Breast epithelium (tissue), 4 donors: ENCODE measurements around the gene RIMBP2. TPM values are rescaled to one million over a fixed set of nuclear protein-coding genes. Genes with fewer than 3 reads are reported as not detected.

Source experiments
- DNase-seq, 2 donors: peaks; one replicate each; pipeline ENCODE4 v3.0.0-alpha.2; 2019; ENCODE audit warnings: low spot score in 2 of 2
- H3K27ac ChIP-seq, 2 donors: fragments of 200-600 bp; sonication (generic) in 1 of 2; one replicate each; pipeline ENCODE4 v1.5.1; 2016 to 2019; ENCODE audit warnings: mild to moderate bottlenecking in 1 of 2
- H3K27me3 ChIP-seq, 2 donors: fragments of 200-600 bp; sonication (generic) in 1 of 2; one replicate each; pipeline versions ENCODE4 v1.5.1 to v1.6.0; 2017 to 2019; ENCODE audit warnings: control low read depth in 1 of 2, mild to moderate bottlenecking in 1 of 2
- H3K36me3 ChIP-seq: fragments of 200-600 bp; one replicate; pipeline ENCODE4 v1.5.1; 2019
- H3K4me1 ChIP-seq, 2 donors: fragments of 200-600 bp; sonication (generic); one replicate each; pipeline ENCODE4 v1.5.1; 2016 to 2019; ENCODE audit warnings: control low read depth in 1 of 2
- H3K4me3 ChIP-seq, 3 donors: fragments of 200-600 bp; sonication (generic); 1 replicate in 2 of 3; 2 replicates in 1 of 3; pipeline ENCODE4 v1.5.1; 2016 to 2019; ENCODE audit warnings: mild to moderate bottlenecking in 3 of 3, moderate library complexity in 2 of 3
- H3K9me3 ChIP-seq, 2 donors: fragments of 200-600 bp; sonication (generic) in 1 of 2; one replicate each; pipeline ENCODE4 v1.5.1; 2016 to 2019; ENCODE audit warnings: control low read depth in 1 of 2
- CTCF ChIP-seq, 3 donors: fragments of 450-650 bp; IDR thresholded peaks; one replicate each; pipeline ENCODE4 v1.5.1; 2016 to 2017; ENCODE audit warnings: antibody characterized with exemption in 3 of 3, mild to moderate bottlenecking in 3 of 3, moderate library complexity in 3 of 3
- POLR2A ChIP-seq: fragments of 450-650 bp; IDR thresholded peaks from one replicate; pipeline ENCODE4 v1.6.1; 2016; ENCODE audit warnings: antibody characterized with exemption, mild to moderate bottlenecking, moderate library complexity
- POLR2AphosphoS5 ChIP-seq, 3 donors: sonication (generic); formaldehyde crosslinking; IDR thresholded peaks; one replicate each; pipeline ENCODE4 v1.6.1; 2017; ENCODE audit warnings: antibody characterized with exemption in 3 of 3
- intact Hi-C: fragments of 100-400 bp; cut with DNase I; formaldehyde crosslinking; loops from one replicate; pipeline ENCODE4 v1.15.1; 2023; ENCODE audit warnings: low total_unique reads
- total RNA-seq, 3 donors: library from RNA; depleted of rRNA; stranded (reverse); fragments of >200 nt; gene quantifications; one replicate each; pipeline ENCODE4 v1.1.0, GENCODE V29; 2016

RIMBP2 gene
- total RNA-seq, 3 donors from 2014 or later, result under 0.01 to 0.59 (median under 0.01) TPM

DNA sequence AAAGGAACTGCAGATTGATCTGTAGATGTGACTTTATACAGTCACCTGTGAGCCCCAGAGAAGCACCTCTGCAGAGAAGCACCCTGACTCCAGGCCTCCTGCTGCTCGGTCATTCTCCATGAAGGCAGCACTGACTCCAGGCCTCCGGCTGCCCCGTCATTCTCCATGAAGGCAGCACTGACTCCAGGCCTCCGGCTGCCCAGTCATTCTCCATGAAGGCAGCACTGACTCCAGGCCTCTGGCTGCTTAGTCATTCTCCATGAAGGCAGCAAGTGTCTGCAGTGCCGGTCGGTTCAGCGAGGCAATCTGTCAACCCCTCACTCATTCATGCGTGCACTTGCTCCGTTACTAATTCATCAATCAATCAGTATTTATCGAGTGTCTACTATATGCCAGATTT lies 218.1 kb downstream of the RIMBP2 start:
- no peak overlapping the region for H3K27ac ChIP-seq
- H3K27me3 ChIP-seq, result no peaks in the 10 kb centered on the region
- H3K9me3 ChIP-seq, result no peaks in the 10 kb centered on the region
- DNase-seq, result no peak
- no peak for TF ChIP-seq CTCF (IDR thresholded peaks at IDR 0.05)
- no peak for TF ChIP-seq POLR2A
- TF ChIP-seq POLR2AphosphoS5 (IDR thresholded peaks at IDR 0.05), result no peak
- H3K4me1 ChIP-seq, result no peaks in the 10 kb centered on the region
- no peak overlapping the region for H3K4me3 ChIP-seq
- intact Hi-C loops, result no loop called here
- H3K36me3 ChIP-seq, result no peaks in the 10 kb centered on the region

GRCh38 chr12:130497321-130497720 lies 218.8 kb downstream of the RIMBP2 start:
- H3K4me1 ChIP-seq, result no peaks in the 10 kb centered on the region
- no peak overlapping the region for H3K27ac ChIP-seq
- intact Hi-C loops, result no loop called here
- no peak overlapping the region for H3K4me3 ChIP-seq
- no peaks in the 10 kb centered on the region for H3K36me3 ChIP-seq
- TF ChIP-seq CTCF (IDR thresholded peaks at IDR 0.05) (no peak), POLR2AphosphoS5 (IDR thresholded peaks at IDR 0.05) (no peak), POLR2A (no peak)
- DNase-seq, result no peak
- H3K9me3 ChIP-seq, result no peaks in the 10 kb centered on the region
- no peaks in the 10 kb centered on the region for H3K27me3 ChIP-seq

GRCh38 chr12:130496516-130497120 lies 219.5 kb downstream of the RIMBP2 start:
- Histone ChIP-seq H3K4me3 (no peak overlapping the region), H3K27me3 (no peaks in the 10 kb centered on the region), H3K36me3 (no peaks in the 10 kb centered on the region), H3K9me3 (no peaks in the 10 kb centered on the region), H3K27ac (no peak overlapping the region), H3K4me1 (no peaks in the 10 kb centered on the region)
- TF ChIP-seq POLR2AphosphoS5 (IDR thresholded peaks at IDR 0.05), result no peak
- TF ChIP-seq POLR2A, result no peak
- TF ChIP-seq CTCF (IDR thresholded peaks at IDR 0.05), result no peak
- DNase-seq, result no peak
- intact Hi-C loops, result no loop called here

- TF ChIP-seq POLR2AphosphoS5 (IDR thresholded peaks at IDR 0.05) (no peak), CTCF (IDR thresholded peaks at IDR 0.05) (no peak), POLR2A (no peak)
- H3K4me3 ChIP-seq, result no peak overlapping the region
- no peaks in the 10 kb centered on the region for H3K4me1 ChIP-seq
- H3K27me3 ChIP-seq, result no peaks in the 10 kb centered on the region
- intact Hi-C loops, result no loop called here
- DNase-seq, result no peak
- no peaks in the 10 kb centered on the region for H3K9me3 ChIP-seq
- no peak overlapping the region for H3K27ac ChIP-seq
- H3K36me3 ChIP-seq, result no peaks in the 10 kb centered on the region
These were observed 220.9 kb downstream of the RIMBP2 start for GRCh38 chr12:130495156-130495555.

DNA sequence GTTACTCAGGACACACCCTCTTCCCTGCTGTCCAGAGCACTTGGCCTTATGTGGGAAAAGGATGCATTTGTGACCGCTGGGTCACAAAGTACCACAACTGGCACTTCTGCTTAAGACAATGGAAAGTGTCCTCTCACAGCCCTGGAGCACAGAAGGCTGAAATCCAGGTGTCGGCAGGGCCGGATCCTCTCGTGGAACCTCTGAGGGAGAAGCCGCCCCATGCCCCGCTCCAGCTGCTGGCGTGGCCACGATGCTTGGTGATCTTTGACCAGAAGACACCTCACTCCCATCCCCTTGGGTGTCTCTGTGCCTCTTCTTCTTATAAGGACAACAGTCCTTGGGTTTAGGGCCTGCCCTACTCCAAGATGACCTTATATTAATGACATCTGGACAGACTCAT lies 221.4 kb downstream of the RIMBP2 start:
- Histone ChIP-seq H3K9me3 (no peaks in the 10 kb centered on the region), H3K36me3 (no peaks in the 10 kb centered on the region), H3K4me1 (no peaks in the 10 kb centered on the region), H3K4me3 (no peak overlapping the region), H3K27ac (no peak overlapping the region), H3K27me3 (no peaks in the 10 kb centered on the region)
- no peak for TF ChIP-seq POLR2A
- TF ChIP-seq POLR2AphosphoS5 (IDR thresholded peaks at IDR 0.05), result no peak
- no peak for TF ChIP-seq CTCF (IDR thresholded peaks at IDR 0.05)
- no peak for DNase-seq
- intact Hi-C loops, result no loop called here
